Tongue (tissue), 2 donors: ENCODE results near the gene SSTR5. TPM values are rescaled to one million over a fixed set of nuclear protein-coding genes. Genes with fewer than 3 reads are reported as not detected.

Experiments
- DNase-seq: peaks from one replicate; pipeline ENCODE4 v3.0.0-alpha.2; 2015
- total RNA-seq: library from RNA; depleted of rRNA; stranded (reverse); fragments of >200 nt; gene quantifications from one replicate; pipeline ENCODE4 v1.2.3, GENCODE V29; 2014

SSTR5 gene
- total RNA-seq, 1 donor from 2014 or later, result 0.72 TPM

GRCh38 chr16:1040346-1040745 lies 32.2 kb upstream of the SSTR5 start:
- no peak for DNase-seq

- DNase-seq, result peak; percentile 91
These were observed 30.4 kb upstream of the SSTR5 start for GRCh38 chr16:1042049-1042744.

- peak; percentile 85 for DNase-seq
These were observed 29.7 kb upstream of the SSTR5 start for GRCh38 chr16:1042866-1043265.

GRCh38 chr16:1043881-1044451 lies 28.6 kb upstream of the SSTR5 start:
- DNase-seq, result peak; percentile 85

GRCh38 chr16:1044460-1045309 lies 27.9 kb upstream of the SSTR5 start:
- DNase-seq, result no peak

- peak; percentile 95 for DNase-seq
These were observed 27.1 kb upstream of the SSTR5 start for GRCh38 chr16:1045310-1045992.

- DNase-seq, result peak; percentile 83
These were observed 26.3 kb upstream of the SSTR5 start for GRCh38 chr16:1045993-1046911.

- DNase-seq, result no peak
These were observed 25.4 kb upstream of the SSTR5 start for GRCh38 chr16:1047123-1047522.

- DNase-seq, result no peak
These were observed 24.7 kb upstream of the SSTR5 start for GRCh38 chr16:1047801-1048200.

GRCh38 chr16:1048442-1049112 lies 24.0 kb upstream of the SSTR5 start:
- DNase-seq, result peak; percentile 97

- DNase-seq, result no peak
These were observed 23.2 kb upstream of the SSTR5 start for GRCh38 chr16:1049113-1049975.

GRCh38 chr16:1049976-1050247 lies 22.6 kb upstream of the SSTR5 start:
- DNase-seq, result no peak

- peak; percentile 63 for DNase-seq
These were observed 22.0 kb upstream of the SSTR5 start for GRCh38 chr16:1050516-1050915.

- DNase-seq, result no peak
These were observed 21.6 kb upstream of the SSTR5 start for GRCh38 chr16:1050921-1051320.

- DNase-seq, result no peak
These were observed 21.1 kb upstream of the SSTR5 start for GRCh38 chr16:1051446-1051845.

GRCh38 chr16:1052721-1053120 lies 19.8 kb upstream of the SSTR5 start:
- peak; percentile 66 for DNase-seq

GRCh38 chr16:1053121-1053521 lies 19.4 kb upstream of the SSTR5 start:
- peak; percentile 96 for DNase-seq

- DNase-seq, result no peak
These were observed 18.7 kb upstream of the SSTR5 start for GRCh38 chr16:1053700-1054368.
